ENCODE results near the gene KLHL17. TPM values are rescaled to one million over a fixed set of nuclear protein-coding genes. Genes with fewer than 3 reads are reported as not detected.

KLHL17 gene
- total and polyA plus RNA-seq, 12 donors = 0.73 to 38.8 (median 6.9) TPM

- WGBS, 4 donors = 0 to 3% (median 2%) methylated on average over 1 to 45 of the region's 48 CpGs; no CpG with 5 or more reads in 1 of the 4 donors
- Histone ChIP-seq H3K4me3 (peak overlapping the region in 2 of 4 donors; percentile 4 to 46), H3K9me3 (replicated peaks in 1 of 3) (no peaks in the 10 kb centered on the region), H3K27me3 (peaks cover 33% of the 10 kb centered on the region), H3K36me3 (replicated peaks in 1 of 2) (peaks cover 0 to 19% of the 10 kb centered on the region in 2 donors), H3K4me1 (replicated peaks in 1 of 2) (peaks cover 8 to 26% of the 10 kb centered on the region in 2 donors), H3K27ac (peak overlapping the region in 4 of 5 donors; percentile 26 to 92 (median 66))
- DNase-seq = no peak
- TF ChIP-seq CTCF (IDR thresholded peaks at IDR 0.05) (no peak), POLR2A (IDR thresholded peaks at IDR 0.05) (no peak)
- intact Hi-C loops (cut with DNase I) = no loop called here
Measured at GRCh38 chr1:942411-942821, 18.0 kb upstream of the KLHL17 start.

GRCh38 chr1:942864-943533 lies 17.4 kb upstream of the KLHL17 start:
- TF ChIP-seq CTCF (IDR thresholded peaks at IDR 0.05) (no peak), POLR2A (IDR thresholded peaks at IDR 0.05) (peak; percentile 21 to 66)
- no peaks in the 10 kb centered on the region for H3K9me3 ChIP-seq (replicated peaks in 1 of 3)
- H3K27me3 ChIP-seq = peaks cover 33% of the 10 kb centered on the region
- DNase-seq = peak in 6 of 7 donors; percentile 22 to 93 (median 58)
- H3K4me3 ChIP-seq = peak overlapping the region in 1 of 4 donors; percentile 46
- intact Hi-C loops (cut with DNase I) = no loop called here
- WGBS, 4 donors = 10 to 31% (median 16%) methylated on average over 7 to 27 of the region's 27 CpGs
- H3K36me3 ChIP-seq (replicated peaks in 1 of 2) = peaks cover 0 to 25% of the 10 kb centered on the region in 2 donors
- peak overlapping the region in 4 of 5 donors; percentile 26 to 92 (median 66) for H3K27ac ChIP-seq
- H3K4me1 ChIP-seq (replicated peaks in 1 of 2) = peaks cover 8 to 26% of the 10 kb centered on the region in 2 donors

GRCh38 chr1:943545-944340 lies 16.6 kb upstream of the KLHL17 start:
- no peak overlapping the region for H3K4me3 ChIP-seq
- intact Hi-C loops (cut with DNase I) = no loop called here
- H3K36me3 ChIP-seq (replicated peaks in 1 of 2) = peaks cover 0 to 32% of the 10 kb centered on the region in 2 donors
- H3K4me1 ChIP-seq (replicated peaks in 1 of 2) = peaks cover 8 to 26% of the 10 kb centered on the region in 2 donors
- TF ChIP-seq CTCF (IDR thresholded peaks at IDR 0.05) (no peak), POLR2A (IDR thresholded peaks at IDR 0.05) (no peak)
- H3K27ac ChIP-seq = peak overlapping the region in 4 of 5 donors; percentile 19 to 92 (median 63)
- no peaks in the 10 kb centered on the region for H3K9me3 ChIP-seq (replicated peaks in 1 of 3)
- DNase-seq = no peak
- H3K27me3 ChIP-seq = peaks cover 33% of the 10 kb centered on the region
- WGBS, 4 donors = 64 to 79% (median 72%) methylated on average over 10 to 27 of the region's 27 CpGs
